Skin epidermis (tissue), 12 donors: ENCODE data around the gene MAMDC4.
"Not testable (repeated sequence)": the region's sequence is repeated elsewhere in the genome, so short reads cannot be mapped to it uniquely, and the experiment has no call there.

Source experiments
- H3K27ac ChIP-seq, 21 experiments: fragments of 200-600 bp; sonication (generic) in 11 of 21; one replicate each; pipeline ENCODE4 v1.5.0; 2020; ENCODE audit warnings: mild to moderate bottlenecking in 3 of 21, inconsistent platforms in 2 of 21, moderate library complexity in 2 of 21
- H3K4me3 ChIP-seq, 7 experiments: fragments of 200-600 bp; sonication (generic) in 2 of 7; one replicate each; pipeline ENCODE4 v1.5.0; 2020; ENCODE audit warnings: inconsistent platforms in 2 of 7, mild to moderate bottlenecking in 2 of 7, moderate library complexity in 1 of 7

The MAMDC4 gene

GRCh38 chr9:136823136-136824046 lies 28.8 kb upstream of the MAMDC4 start:
- no peak overlapping the region for H3K4me3 ChIP-seq
- H3K27ac ChIP-seq, result no peak overlapping the region

DNA sequence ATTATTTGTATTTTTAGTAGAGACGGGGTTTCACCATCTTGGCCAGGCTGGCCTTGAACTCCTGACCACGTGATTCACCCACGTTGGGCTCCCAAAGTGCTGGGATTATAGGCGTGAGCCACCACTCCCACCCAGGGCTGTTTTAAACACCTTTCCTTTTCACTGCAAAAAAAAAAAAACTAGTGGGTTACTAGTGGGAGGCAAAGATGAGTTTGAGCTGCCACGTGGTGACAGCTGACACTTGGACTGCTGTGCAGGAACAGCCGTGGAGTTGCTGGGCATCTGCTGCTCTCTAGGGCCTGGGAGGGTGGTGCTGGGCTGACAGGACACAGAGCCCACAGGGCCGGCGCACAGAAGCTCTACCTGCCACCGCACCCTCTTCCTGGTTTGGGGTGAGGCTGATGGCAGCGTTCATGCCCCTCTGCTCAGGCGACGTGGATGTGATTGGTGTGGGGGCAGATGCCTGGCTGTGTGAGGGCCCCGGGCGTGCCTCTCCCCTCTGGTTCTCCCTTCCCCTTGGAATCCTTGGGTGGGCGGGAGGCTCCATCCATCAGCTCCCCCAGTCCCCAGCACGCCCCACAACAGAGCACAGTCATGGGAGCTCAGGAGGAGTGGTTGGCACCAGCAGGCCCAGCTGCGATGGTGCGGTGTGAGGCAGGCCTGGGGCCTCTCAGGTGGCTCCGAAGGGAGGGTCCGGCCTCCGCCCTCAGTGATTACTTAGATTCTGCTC lies 27.5 kb upstream of the MAMDC4 start:
- H3K27ac ChIP-seq, result no peak overlapping the region
- no peak overlapping the region for H3K4me3 ChIP-seq

DNA sequence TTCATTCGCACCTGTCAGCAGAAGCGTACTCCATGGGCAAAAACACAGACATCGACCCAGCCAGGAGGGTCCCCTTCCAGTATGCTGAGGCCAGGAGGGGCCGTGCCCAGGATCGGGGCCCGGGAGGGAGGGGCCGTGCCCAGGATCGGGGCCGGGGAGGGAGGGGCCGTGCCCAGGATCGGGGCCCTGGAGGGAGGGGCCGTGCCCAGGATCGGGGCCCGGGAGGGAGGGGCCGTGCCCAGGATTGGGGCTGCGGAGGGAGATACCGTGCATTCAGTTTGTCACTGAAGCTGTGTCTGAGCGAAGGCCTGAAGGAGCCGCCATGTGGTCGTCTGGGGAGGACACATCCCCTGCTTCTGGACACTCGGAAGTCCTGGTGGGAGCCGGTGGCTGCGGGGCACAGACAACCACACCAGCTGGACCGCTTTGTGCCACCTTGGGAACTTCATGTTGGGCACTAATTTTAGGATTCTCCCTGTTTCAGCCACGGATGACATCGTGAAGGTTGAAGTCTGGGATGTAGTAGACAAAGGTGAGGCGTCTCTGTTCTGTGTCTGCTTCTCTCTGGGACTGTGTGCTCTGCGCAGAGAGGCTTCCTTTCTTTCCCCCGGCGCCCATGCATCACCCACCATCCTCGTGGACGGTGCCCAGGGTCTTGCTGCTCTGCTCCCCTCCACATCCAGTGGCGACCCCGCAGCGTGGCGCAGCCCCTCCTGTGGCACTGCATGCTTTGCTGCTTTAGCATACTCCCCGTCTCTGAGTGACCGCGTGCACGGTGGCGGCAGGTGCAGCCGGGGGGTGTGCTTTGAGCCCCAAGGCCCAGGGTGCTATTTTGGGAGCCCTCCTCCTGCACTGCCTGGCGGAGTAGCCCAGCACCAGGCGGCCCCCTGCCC lies 26.6 kb upstream of the MAMDC4 start:
- no peak overlapping the region for H3K27ac ChIP-seq
- no peak overlapping the region for H3K4me3 ChIP-seq

DNA sequence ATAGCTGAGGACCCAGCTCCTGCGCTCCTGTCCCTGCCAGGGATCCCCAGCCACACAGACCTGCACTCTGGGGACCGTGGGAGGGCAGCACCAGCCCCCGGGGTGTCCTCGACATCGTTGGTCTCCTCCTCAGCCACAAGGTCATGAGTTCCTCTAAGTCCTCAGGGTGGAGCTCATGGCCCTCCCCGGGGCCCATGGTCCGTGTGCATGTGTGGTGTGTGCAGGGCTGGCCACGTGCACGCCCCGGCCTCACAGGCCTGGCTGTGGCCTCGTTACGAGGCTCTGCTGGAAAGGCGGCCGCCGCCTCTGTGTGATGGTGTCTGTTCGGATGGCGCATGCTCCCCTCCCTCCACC lies 26.0 kb upstream of the MAMDC4 start:
- H3K27ac ChIP-seq, result no peak overlapping the region
- no peak overlapping the region for H3K4me3 ChIP-seq

GRCh38 chr9:136826703-136827582 lies 25.2 kb upstream of the MAMDC4 start:
- Histone ChIP-seq H3K27ac (no peak overlapping the region), H3K4me3 (no peak overlapping the region)

DNA sequence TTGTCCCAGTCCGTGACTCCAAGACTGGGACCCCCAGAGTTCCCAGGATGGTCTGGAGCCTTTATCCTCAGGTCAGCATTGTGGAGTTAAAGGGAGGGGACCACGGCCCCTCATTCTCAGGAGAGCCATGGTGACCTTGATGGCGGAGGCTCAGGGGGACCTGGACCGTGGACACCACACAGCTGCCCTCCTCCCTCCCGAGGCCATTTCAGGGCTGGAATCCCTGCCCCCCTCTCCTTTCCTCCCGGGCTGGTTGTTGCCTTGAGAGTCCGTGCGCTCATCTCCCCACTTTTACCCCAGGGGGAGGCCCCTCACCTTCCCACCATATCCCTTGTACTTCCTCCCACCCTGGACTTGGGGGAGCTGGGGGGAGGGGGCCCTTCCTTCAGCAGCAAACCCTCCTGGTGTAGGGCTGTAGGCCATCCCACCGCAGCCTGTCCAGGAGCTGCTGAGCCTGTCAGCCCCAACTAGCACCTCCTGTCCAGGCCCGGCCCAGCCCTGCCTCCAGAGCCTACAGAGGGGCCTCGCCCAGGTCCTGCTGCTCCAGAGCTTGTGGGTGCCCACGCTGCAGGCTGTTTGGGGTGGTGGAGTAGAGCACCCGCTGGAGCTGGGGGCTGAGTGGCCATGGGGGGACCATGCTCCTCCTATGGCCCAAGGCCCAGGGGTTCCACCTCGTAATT lies 24.2 kb upstream of the MAMDC4 start:
- no peak overlapping the region for H3K27ac ChIP-seq
- no peak overlapping the region for H3K4me3 ChIP-seq

DNA sequence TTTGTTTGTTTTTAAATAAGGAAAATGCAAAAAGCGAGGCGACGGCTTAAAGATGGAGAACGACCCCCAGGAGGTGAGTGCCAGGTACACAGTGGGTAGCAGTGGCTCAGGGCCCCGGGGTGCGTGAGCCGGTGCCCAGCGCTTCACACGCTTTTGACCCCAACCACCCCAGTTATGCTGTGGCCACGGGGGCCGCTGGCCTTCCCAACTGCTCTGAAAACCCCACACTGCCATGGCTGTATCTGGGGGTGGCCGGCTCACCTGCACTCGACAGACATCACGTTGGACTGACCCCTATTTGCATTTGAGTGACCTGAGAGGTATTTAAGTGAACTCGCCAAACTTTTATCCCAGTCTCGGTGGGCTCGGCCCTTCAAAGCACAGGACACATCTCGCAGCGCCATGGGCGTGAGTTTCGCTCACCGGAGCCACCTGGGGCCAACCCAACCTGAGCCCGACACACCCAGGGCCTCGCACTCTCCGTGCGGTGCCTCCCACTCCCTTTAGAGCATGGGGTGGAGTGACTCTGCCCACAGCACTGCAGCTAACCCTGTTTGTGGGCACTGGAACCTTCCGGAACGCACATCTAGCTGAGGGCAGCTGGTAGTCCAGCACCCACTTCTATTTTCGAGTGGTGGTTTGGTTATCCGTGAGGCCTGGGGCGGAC lies 23.5 kb upstream of the MAMDC4 start:
- Histone ChIP-seq H3K4me3 (no peak overlapping the region), H3K27ac (no peak overlapping the region)

GRCh38 chr9:136829412-136829811 lies 22.7 kb upstream of the MAMDC4 start:
- Histone ChIP-seq H3K27ac (no peak overlapping the region), H3K4me3 (no peak overlapping the region)

GRCh38 chr9:136829981-136830885 lies 21.9 kb upstream of the MAMDC4 start:
- Histone ChIP-seq H3K27ac (no peak overlapping the region), H3K4me3 (no peak overlapping the region)

GRCh38 chr9:136831002-136831719 lies 21.0 kb upstream of the MAMDC4 start:
- Histone ChIP-seq H3K4me3 (no peak overlapping the region), H3K27ac (no peak overlapping the region)

DNA sequence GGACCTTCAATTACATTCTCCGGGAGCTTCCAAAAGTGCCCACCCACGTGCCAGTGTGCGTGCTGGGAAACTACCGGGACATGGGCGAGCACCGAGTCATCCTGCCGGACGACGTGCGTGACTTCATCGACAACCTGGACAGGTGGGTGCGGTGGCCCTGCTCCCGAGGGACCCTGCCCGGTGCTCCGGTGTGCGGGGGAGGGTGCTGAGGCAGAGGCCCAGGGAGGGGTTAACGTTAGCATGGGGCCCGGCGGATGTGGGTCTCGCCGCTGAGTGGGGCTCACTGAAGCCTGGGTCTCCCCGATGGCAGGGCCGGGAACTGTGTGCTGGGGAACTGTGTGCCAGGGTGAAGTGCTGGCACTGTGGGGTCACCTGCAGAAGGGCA lies 20.4 kb upstream of the MAMDC4 start:
- Histone ChIP-seq H3K27ac (no peak overlapping the region), H3K4me3 (no peak overlapping the region)

GRCh38 chr9:136832581-136832980 lies 19.6 kb upstream of the MAMDC4 start:
- no peak overlapping the region for H3K4me3 ChIP-seq
- no peak overlapping the region for H3K27ac ChIP-seq

GRCh38 chr9:136833381-136834048 lies 18.6 kb upstream of the MAMDC4 start:
- H3K27ac ChIP-seq, H3K4me3 ChIP-seq: not testable (repeated sequence)

GRCh38 chr9:136835162-136835931 lies 16.8 kb upstream of the MAMDC4 start:
- Histone ChIP-seq H3K27ac (no peak overlapping the region), H3K4me3 (no peak overlapping the region)
